A375 (cell line): ENCODE data around the gene CELA2B. TPM values are rescaled to one million over a fixed set of nuclear protein-coding genes. Genes with fewer than 3 reads are reported as not detected.

Experiments used
- total RNA-seq: library from RNA; depleted of rRNA; stranded (reverse); fragments of >200 nt; shearing (Covaris generic); gene quantifications from 2 replicates; pipeline ENCODE4 v1.2.3, GENCODE V29; 2014; rRNA removed

The CELA2B gene
- total RNA-seq: not detected in 2 replicates

GRCh38 chr1:15475752-15476314 is at the start of gene CELA2B:
Gene CELA2B (plus strand): TSS chr1:15476104. CDS start chr1:15476126, 22 bp downstream.

GRCh38 chr1:15456313-15456954 is 19.5 kb upstream of the CELA2B start, which contains the start of gene CELA2A:
Gene CELA2A (plus strand): TSS chr1:15456732. CDS start chr1:15456754, 22 bp downstream.

GRCh38 chr1:15524021-15524282 is 48.0 kb downstream of the CELA2B start, which contains the start of gene CASP9:
Gene CASP9 (minus strand): TSS chr1:15524215. CDS start chr1:15524200, 15 bp downstream.

GRCh38 chr1:15526490-15527339 is 50.8 kb downstream of the CELA2B start, which contains the start of gene DNAJC16:
Gene DNAJC16 (plus strand): TSS chr1:15526848. CDS start chr1:15529106, 2,258 bp downstream.

Other genes starting within 250 kb of the CELA2B start
- gene FHAD1, start 228.9 kb upstream of the CELA2B start, total RNA-seq: 0.16 and 0.30 TPM in 2 replicates
- gene EFHD2, start 66.2 kb upstream of the CELA2B start, total RNA-seq: 85.7 and 93.5 TPM in 2 replicates
- gene CTRC, start 37.7 kb upstream of the CELA2B start, total RNA-seq: not detected in 2 replicates
- gene CELA2A, start 19.4 kb upstream of the CELA2B start, total RNA-seq: not detected in 2 replicates
- 6.2 and 9.0 TPM in 2 replicates for gene CASP9, start 48.1 kb downstream of the CELA2B start, total RNA-seq
- gene DNAJC16, start 50.7 kb downstream of the CELA2B start, total RNA-seq: 7.0 and 8.7 TPM in 2 replicates
- not detected in 2 replicates for gene AGMAT, start 108.9 kb downstream of the CELA2B start, total RNA-seq
- gene DDI2, start 141.4 kb downstream of the CELA2B start, total RNA-seq: 10.7 and 12.4 TPM in 2 replicates
- 28.5 and 33.6 TPM in 2 replicates for gene PLEKHM2, start 208.2 kb downstream of the CELA2B start, total RNA-seq